GM12865 (cell line): ENCODE data around the gene ZMYND12.

ENCODE experiments used
- DNase-seq: peaks from one replicate; pipeline ENCODE4 v3.0.0; 2010; ENCODE audit warnings: low read depth
- H3K4me3 ChIP-seq: 2 replicates; pipeline ENCODE4 v1.5.1; 2011; ENCODE audit warnings: mild to moderate bottlenecking, low read depth, low read length, control low read depth
- CTCF ChIP-seq: IDR thresholded peaks from 2 replicates; pipeline ENCODE4 v1.5.1; 2011; ENCODE audit warnings: low read length, control low read depth, low read depth, inconsistent platforms; ENCODE audit not compliant: insufficient read depth; ENCODE audit errors: missing control alignments

ZMYND12 gene

GRCh38 chr1:42381280-42381673, 74.5 kb downstream of the ZMYND12 start:
- DNase-seq, result no peak
- no peak for TF ChIP-seq CTCF
- peak overlapping the region; percentile 93 for H3K4me3 ChIP-seq

- DNase-seq, result peak; percentile 67
- no peak for TF ChIP-seq CTCF
- H3K4me3 ChIP-seq, result peak within 1 kb of the TSS; percentile 93
These were observed 75.1 kb downstream of the ZMYND12 start, which contains the start of gene RIMKLA for GRCh38 chr1:42380586-42381279. TSS of gene RIMKLA (plus strand) at chr1:42380792. CDS start at chr1:42380935, 143 bp downstream.
